ENCODE data around the gene B3GAT3.
"Not testable (repeated sequence)": the region's sequence is repeated elsewhere in the genome, so short reads cannot be mapped to it uniquely, and the experiment has no call there.

The B3GAT3 gene

GRCh38 chr11:62588966-62589637 lies 32.7 kb downstream of the B3GAT3 start:
- H3K4me3 ChIP-seq (replicated peaks in 1 of 2; ENCODE audit: low read depth in 2 of 2, low read length in 2 of 2), result no peak overlapping the region
- peak; percentile 37 for TF ChIP-seq CTCF (IDR thresholded peaks at IDR 0.05; ENCODE audit: low read depth, low read length)
- peak in 1 of 2 donors; percentile 48 for DNase-seq (ENCODE audit: low read depth in 2 of 2)

- DNase-seq (ENCODE audit: low read depth in 2 of 2); H3K4me3 ChIP-seq (replicated peaks in 1 of 2; ENCODE audit: low read depth in 2 of 2, low read length in 2 of 2): not testable (repeated sequence)
Observed at GRCh38 chr11:62585356-62585755, 36.4 kb downstream of the B3GAT3 start.

GRCh38 chr11:62581735-62582134 lies 40.1 kb downstream of the B3GAT3 start:
- not testable (repeated sequence) for DNase-seq (ENCODE audit: low read depth in 2 of 2); H3K4me3 ChIP-seq (replicated peaks in 1 of 2; ENCODE audit: low read depth in 2 of 2, low read length in 2 of 2)

GRCh38 chr11:62580959-62581715 lies 40.6 kb downstream of the B3GAT3 start:
- no peak for TF ChIP-seq CTCF (IDR thresholded peaks at IDR 0.05; ENCODE audit: low read depth, low read length)
- H3K4me3 ChIP-seq (replicated peaks in 1 of 2; ENCODE audit: low read depth in 2 of 2, low read length in 2 of 2), result no peak overlapping the region
- no peak for DNase-seq (ENCODE audit: low read depth in 2 of 2)

- no peak overlapping the region for H3K4me3 ChIP-seq (replicated peaks in 1 of 2; ENCODE audit: low read depth in 2 of 2, low read length in 2 of 2)
- DNase-seq (ENCODE audit: low read depth in 2 of 2), result no peak
- no peak for TF ChIP-seq CTCF (IDR thresholded peaks at IDR 0.05; ENCODE audit: low read depth, low read length)
Observed at GRCh38 chr11:62579252-62579651, 42.5 kb downstream of the B3GAT3 start.

GRCh38 chr11:62578541-62578940 lies 43.2 kb downstream of the B3GAT3 start:
- no peak for DNase-seq (ENCODE audit: low read depth in 2 of 2)
- no peak for TF ChIP-seq CTCF (IDR thresholded peaks at IDR 0.05; ENCODE audit: low read depth, low read length)

GRCh38 chr11:62577046-62577714 lies 44.6 kb downstream of the B3GAT3 start:
- peak; percentile 63 to 71 for DNase-seq (ENCODE audit: low read depth in 2 of 2)
- H3K4me3 ChIP-seq (replicated peaks in 1 of 2; ENCODE audit: low read depth in 2 of 2, low read length in 2 of 2), result no peak overlapping the region

More at GRCh38 chr11:62578541-62578940, 43.2 kb downstream of the B3GAT3 start:
- no peak overlapping the region for H3K4me3 ChIP-seq (replicated peaks in 1 of 2; ENCODE audit: low read depth in 2 of 2, low read length in 2 of 2)

More at GRCh38 chr11:62577046-62577714, 44.6 kb downstream of the B3GAT3 start:
- no peak for TF ChIP-seq CTCF (IDR thresholded peaks at IDR 0.05; ENCODE audit: low read depth, low read length)
